Epithelial cell of proximal tubule (primary cell): ENCODE results near the gene PPP1R3E. TPM values are rescaled to one million over a fixed set of nuclear protein-coding genes. Genes with fewer than 3 reads are reported as not detected.

Source experiments
- DNase-seq: peaks from one replicate; pipeline ENCODE4 v3.0.0-alpha.2; 2011; ENCODE audit warnings: low read depth
- H3K4me3 ChIP-seq: 2 replicates; pipeline ENCODE4 v1.5.1; 2011; ENCODE audit warnings: low read depth, mild to moderate bottlenecking, low read length
- CTCF ChIP-seq: conservative IDR thresholded peaks from 2 replicates; pipeline ENCODE4 v1.5.1; 2012; ENCODE audit warnings: low read depth, mild to moderate bottlenecking, low read length
- total RNA-seq: library from RNA; depleted of rRNA; stranded (reverse); fragments of >200 nt; gene quantifications from 2 replicates; pipeline ENCODE4 v1.2.3, GENCODE V29; 2015

The PPP1R3E gene
- total RNA-seq, 1 donor from 2014 or later, result 1.6 TPM

GRCh38 chr14:23319746-23320583 is 17.3 kb upstream of the PPP1R3E start:
- peak overlapping the region; percentile 54 for H3K4me3 ChIP-seq
- TF ChIP-seq CTCF, result no peak
- no peak for DNase-seq

DNA sequence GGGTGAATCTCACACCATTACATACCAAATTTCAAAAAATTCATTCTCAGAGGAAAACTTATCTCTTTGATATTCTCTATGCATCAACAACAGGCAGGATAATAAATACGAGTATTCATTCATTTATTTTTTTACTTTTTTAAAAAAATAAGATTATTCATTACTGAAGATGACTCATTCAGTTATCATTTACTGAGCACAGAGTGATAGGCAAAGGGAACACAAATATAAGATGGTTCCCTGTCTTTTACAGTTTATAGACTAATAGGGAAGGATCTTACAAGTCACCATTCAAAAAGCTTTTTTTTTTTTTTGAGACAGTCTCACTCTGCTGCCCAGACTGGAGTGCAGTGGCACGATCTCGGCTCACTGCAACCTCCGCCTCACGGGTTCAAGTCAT is 13.6 kb upstream of the PPP1R3E start:
- TF ChIP-seq CTCF, result no peak
- no peak for DNase-seq
- H3K4me3 ChIP-seq, result no peak overlapping the region

GRCh38 chr14:23310546-23310945 is 7.9 kb upstream of the PPP1R3E start:
- H3K4me3 ChIP-seq, result no peak overlapping the region
- no peak for DNase-seq
- no peak for TF ChIP-seq CTCF

DNA sequence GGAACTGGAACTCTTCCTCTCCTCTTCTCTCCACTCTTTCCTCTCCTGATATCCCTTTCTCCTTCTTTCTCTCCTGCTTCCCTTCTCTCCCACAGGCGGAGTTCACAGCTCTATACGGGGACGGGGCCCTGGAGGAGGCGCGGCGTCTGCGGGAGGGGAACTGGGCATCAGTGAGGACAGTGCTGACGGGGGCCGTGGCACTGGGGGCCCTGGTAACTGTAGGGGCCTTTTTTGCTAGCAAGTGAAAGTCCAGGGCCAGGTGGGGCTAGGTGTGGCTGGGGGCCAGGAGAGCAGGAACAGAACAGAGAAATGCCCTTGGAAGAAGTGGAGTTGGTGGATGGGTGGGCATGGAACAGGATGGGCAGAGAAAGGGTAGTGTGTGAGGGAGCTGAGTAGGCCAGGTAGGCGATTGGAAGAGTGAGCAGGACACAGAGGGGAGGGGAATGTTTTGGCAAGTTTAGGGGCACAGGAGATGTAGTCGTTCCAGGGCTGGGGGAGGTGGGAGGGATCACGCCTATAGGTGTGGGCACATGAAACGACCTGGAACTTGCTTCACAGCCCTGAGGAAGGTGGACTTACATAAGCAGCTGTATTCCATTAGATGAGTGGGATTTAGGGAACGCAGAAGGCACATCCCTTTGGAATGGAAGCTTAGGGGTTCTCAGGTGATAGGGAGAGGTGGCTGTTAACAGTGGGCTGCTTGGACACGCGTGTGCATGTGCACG is 6.2 kb upstream of the PPP1R3E start:
- H3K4me3 ChIP-seq, result no peak overlapping the region
- no peak for TF ChIP-seq CTCF
- DNase-seq, result no peak

GRCh38 chr14:23307687-23308644 is 5.3 kb upstream of the PPP1R3E start:
- DNase-seq, result no peak
- H3K4me3 ChIP-seq, result peak overlapping the region; percentile 87
- no peak for TF ChIP-seq CTCF

DNA sequence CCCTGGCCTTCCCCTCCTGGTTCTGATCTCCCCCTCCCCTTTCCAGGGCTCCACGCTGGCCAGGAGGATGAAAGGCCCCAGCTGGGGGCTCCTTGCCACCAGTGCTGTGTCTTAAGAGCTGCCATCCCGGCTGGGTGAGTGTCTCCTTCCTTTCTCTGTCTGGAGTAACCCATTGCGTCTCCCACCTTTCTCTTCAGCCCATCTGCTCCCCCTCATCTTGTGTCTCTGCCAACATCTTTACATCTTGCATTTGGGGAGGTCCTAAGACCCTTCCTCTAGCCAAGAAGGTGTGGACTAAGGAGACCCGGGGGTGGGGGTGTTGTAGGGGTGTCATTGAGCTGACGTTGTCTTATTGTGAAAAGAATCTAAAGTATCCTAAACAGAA is 4.5 kb upstream of the PPP1R3E start:
- DNase-seq, result no peak
- TF ChIP-seq CTCF, result no peak
- peak overlapping the region; percentile 87 for H3K4me3 ChIP-seq
